Globus pallidus (tissue), 1 donor: Measurements from ENCODE around the gene HARBI1.

Experiments
- DNase-seq: peaks from one replicate; pipeline ENCODE4 v3.0.0-alpha.2; 2015; ENCODE audit warnings: low spot score

Gene HARBI1

DNA sequence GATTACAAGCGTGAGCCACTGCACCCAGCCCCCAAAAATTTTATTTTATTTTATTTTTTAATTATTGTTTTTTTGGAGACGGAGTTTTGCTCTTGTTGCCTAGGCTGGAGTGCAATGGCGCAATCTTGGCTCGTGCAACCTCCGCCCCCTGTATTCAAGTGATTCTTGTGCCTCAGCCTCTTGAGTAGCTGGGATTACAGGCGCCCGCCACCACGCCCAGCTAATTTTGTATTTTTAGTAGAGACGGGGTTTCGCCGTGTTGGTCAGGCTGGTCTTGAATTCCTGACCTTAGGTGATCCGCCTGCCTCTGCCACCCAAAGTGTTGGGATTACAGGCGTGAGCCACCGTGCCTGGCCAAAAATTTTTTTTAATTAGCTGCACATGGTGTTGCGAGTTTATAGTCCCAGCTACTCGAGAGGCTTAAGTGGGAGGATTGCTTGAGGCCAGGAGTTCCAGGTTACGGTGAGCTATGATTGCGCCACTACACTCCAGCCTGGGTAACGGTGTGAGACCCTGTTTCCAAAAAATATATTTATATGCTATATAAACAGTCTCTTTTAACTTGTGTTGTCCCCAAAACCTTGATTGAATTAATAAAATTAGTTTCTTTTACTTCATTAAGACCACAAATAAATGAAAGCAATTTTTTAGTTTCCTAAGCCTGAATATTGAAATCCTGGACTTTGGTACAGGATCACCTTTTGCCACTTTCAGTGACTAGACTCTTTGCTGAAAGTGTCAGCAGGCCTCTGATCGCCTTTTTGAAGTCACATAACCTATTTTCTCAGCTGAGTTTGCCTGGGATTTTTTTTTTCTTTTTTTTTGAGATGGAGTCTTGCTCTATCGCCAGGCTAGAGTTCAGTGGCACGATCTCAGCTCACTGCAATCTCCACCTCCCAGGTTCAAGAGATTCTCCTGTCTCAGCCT lies 16.5 kb upstream of the HARBI1 start:
- DNase-seq = no peak

DNA sequence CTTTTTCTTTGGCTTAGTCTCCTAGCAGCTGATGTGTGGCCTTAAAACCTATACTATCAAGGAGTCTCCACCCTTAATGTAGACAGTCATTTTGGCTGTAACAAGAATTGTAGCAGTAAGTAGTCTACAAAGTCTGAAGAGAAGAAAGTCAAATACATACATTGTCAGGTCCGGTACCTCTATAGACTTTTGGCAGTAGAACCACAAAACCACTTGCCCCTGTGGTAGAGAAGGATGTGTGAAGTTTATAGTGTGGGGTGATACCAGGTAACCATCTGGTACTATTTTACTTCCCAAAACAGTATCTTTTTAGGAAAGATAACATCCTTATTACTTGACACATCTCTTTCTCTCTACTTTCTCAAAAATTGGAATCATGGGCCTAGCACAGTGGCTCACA lies 15.5 kb upstream of the HARBI1 start:
- DNase-seq = no peak

DNA sequence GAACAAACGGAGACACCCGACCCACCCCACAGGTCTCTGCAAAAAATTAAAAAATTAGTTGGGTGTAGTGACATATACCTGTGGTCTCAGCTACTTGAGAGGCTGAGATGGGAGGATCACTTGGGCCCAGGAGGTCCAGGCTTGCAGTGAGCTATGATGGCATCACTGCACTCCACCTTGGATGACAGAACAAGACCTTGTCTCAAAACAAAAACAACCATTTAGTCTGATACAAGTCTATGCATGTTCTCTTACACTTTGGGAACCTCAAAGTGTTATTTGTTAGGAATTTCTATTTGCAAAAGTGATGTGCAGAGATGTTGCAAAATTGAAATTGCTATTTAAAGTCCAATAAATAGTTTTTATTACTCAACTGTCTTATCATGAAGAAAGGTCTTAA lies 14.6 kb upstream of the HARBI1 start:
- no peak for DNase-seq

DNA sequence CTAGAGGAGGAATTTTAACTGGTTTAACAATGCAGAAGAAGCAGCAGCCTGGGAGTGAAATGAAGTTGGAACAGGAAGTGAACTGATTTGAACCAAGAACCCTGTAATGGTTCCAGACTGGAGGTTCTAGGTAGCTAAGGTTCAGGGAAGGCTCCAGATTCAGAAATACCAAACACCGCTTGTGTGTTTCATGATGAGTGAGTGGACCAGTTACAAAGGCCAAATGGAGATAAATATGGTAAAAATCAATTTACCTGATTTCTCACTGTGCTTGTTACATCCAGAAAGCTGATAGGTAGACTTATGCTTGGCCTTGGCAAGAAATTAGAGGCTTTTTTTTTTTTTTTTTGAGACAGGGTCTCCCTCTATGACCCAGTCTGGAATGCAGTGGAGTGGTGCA lies 13.2 kb upstream of the HARBI1 start:
- no peak for DNase-seq

DNA sequence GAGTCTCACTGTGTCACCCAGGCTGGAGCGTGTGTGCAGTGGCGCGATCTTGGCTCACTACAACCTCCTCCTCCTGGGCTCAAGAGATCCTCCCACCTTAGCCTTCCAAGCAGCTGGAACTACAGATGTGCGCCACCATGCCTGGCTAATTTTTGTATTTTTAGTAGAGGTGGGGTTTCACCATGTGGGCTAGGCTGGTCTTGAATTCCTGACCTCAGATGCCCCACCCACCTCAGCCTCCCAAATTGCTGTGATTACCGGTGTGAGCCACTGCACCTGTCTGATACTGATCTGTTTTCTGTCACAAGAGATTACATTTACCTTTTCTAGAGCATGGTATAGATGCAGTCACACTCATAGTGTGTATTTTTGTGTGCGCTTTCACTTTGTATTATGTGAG lies 11.9 kb upstream of the HARBI1 start:
- DNase-seq = no peak

DNA sequence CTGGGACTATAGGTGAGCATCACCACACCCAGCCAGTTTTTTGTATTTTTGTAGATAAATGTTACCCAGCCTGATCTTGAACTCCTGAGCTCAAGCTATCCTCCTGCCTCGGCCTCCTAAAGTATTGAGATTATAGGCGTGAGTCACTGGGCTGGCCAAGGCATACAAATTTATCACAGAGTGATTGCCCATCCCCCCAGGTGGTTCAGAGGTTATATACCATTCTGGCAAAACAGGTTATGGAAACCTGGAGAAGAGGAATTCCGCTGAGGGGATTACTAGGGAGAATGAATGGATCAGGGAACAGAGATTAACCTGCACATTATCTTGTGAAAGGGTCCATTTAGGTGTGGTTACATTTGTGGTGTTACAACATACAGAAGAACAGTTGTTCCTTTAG lies 8.4 kb upstream of the HARBI1 start:
- no peak for DNase-seq

DNA sequence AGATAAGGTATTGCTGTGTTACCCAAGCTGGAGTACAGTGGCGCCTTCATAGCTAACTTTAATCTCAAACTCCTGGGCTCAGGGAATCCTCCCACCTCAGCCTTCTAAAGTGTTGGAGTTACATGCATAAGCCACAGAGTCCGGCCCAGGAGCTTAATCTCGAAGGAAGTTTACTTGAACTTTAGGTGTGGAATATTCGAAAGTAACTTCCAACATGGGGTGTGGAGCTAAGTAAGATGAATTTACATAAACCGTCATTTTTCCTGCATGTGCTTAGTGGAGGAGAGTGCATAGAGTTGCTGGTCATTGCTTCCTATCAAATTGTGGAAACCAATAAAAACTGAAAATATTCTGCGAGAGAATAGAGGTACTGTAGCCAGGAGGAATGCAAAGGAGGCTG lies 1.8 kb upstream of the HARBI1 start:
- DNase-seq = no peak

DNA sequence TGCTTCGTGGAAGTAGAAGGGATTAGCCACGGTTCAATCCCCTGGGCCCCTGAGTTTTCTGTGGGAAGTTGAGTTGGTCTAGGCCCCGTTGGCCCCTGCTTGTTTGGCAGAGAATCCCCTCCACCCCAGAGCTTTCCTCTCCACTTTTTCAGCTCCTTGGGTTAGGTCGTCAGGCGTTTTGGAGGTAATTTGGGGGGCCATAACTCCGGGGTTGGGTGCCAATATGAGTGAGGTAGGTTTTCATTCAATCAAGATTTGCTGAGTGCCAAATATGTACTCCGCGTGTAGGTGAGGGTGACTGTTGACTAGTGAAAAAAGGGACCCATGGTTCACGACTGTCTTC lies 916 bp upstream of the HARBI1 start:
- no peak for DNase-seq

DNA sequence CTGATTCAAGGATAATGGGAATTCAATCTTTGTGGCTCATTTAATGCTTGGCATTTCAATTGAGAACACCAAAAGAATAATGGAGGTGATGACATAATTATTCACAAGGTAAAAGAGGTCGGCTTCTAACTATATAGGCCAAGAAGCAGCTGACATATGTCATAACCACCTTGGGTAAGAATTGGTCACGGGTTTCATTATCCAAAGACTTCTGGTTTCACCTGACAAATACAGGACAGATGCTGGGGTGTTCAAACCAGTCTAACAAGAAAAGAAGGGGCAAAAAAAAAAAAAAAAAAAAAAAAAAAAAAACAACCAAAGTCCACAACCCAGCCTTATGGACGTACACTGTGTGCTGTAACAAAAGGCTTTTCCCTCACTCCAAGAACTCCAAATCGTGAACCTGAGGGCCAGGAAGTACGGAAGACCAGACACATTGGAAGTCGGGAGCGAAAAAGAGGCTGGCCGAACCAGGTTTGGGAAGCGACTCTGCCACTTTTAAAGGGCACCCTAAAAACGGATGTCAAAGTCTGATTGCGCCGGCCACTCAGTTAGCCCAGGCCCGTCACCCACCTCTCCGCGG lies 385 bp downstream of the HARBI1 start:
- DNase-seq = no peak

DNA sequence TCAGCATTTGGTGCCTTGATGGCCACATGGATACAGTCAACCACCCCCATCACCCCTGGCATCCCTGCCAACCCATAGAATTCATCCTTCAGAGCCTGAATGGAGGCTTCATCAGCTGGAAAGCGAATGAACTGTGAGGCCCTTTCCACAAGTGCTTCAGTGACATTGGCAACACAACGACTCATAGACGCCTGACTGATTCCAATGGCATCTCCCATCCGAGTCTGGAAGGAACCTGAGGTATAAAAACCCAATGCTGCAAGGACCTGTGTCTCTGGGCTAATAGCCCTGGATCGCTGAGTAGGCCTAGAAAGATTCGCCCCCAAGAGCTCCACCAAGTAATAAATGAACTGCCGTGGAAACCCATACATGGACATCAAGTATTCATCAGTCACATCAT lies 1.3 kb downstream of the HARBI1 start:
- DNase-seq = no peak

DNA sequence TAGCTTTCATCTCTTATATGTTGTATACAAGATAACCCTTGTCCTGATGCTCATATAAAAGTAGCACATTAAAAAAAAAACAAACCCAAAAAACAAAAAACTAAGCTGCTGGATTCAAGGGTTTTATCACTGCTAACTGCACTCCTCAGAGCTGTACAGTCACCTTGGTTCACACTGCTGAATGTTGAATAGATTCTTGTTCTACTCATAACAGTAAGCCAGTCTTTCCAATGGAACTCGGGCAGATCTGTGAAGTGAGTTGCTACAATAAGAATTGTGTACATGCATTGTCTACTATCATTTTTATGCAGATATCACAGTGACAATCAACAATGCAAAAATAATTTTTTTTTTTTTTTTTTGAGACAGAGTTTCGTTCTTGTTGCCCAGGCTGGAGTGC lies 4.7 kb downstream of the HARBI1 start:
- DNase-seq = peak; percentile 84

DNA sequence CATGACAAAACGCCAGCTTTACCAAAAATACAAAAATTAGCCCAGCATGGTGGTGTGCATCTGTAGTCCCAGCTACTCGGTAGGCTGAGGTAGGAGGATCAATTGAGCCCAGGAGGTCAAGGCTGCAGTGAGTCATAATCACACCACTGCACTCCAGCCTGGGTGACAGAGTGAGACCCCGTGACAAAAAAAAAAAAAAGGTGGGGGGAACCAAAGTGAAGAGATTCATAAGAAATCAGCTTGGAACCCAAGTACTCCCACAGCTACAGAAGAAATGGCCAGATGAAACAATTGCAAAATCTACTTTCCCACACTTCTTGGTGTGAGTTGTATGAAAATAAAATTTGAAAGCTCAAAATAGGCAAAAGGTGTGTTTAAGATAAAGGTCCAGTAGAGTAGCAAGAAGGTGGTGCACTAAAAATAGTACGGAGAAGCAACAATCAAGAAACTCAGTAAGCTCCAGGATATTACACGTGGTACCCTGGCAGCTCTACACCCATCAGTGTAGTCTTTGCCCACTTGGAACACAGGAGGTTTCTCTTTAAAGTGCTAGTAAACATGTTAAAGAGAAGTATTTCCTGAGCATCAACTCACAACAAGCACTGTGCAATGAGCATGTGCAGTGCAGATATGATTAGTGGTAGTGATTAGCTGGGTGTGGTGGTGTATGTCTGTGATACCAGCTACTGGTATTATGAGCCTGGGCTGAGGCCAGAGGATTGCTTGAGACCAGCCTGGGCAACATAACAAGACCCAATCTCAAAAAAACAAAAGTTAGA lies 5.3 kb downstream of the HARBI1 start:
- DNase-seq = no peak

DNA sequence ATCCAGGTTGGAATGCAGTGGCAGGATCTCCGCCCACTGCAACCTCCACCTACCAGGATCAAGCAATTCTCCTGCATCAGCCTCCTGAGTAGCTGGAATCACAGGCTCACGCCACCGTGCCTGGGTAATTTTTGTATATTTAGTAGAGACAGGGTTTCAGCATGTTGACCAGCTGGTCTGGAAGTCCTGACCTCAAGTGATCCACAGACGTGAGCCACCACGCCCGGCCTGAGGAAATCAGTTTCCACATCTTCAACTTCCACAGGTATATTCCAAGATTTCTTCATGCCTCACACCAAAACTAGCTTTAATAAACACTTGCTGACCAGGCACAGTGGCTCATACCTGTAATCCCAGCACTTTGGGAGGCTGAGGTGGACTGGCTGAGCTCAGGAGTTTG lies 7.6 kb downstream of the HARBI1 start:
- DNase-seq = no peak

DNA sequence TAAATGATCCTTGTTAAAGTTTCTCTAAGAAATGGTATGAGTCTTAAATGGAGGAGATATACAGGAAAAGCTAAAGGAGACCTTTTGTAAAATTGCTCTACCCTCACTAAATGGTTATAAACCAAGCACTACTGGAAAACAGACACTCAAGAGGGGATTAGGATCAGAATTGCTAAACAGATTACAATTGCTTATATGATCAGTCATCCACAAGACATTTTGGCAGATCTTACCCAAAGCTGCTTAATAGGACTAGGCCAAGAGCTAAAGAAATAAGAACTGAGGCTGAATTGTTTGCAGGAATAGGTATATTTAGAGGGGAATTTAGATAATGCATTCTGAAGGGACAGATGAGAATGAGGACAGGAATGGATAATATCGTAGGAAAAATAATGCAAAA lies 9.5 kb downstream of the HARBI1 start:
- DNase-seq = no peak

DNA sequence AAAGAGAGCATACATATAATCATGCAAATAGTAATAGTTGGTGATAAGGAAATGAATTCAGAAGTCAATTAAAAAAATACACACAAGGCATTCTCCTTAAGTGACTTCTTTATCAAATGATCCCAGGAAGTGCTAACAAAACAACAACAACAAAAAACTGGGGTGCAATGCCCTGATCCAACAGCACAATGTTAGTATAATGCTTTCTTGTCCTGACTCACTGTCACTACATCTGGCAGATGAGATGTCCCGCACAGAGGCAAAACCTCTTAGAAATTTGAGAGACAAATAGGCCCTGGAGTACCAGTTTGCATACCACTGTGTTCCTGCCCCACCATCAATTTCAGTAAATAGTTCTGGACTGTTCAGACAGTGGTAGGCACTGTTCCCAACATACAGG lies 12.2 kb downstream of the HARBI1 start:
- DNase-seq = no peak

DNA sequence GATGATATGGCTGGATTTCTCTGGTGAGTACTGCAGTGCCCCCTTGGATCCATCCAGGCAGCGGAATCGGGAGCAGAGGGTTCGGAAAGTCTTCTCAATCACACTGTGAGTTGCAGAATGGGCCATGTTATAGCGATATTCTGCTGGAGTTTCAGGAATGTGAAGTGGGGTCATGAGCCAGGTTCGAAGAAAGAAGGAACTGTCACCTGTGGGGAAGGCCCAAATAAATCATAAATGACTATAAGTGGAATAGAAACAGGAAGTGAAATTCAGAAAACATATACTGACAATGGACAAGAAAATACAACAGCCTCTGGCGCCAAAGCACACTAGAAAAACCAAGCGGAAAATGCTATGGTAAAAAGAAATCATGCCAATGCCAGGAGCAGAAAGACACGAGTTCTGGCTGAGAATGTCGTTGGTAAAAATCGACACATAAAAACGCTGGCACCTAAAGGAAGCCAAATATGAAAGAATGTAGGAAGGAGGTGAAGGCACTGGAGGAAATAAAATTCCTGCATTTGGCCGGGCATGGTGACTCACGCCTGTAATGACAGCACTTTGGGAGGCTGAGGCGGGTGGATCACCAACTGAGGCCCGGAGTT lies 13.2 kb downstream of the HARBI1 start:
- DNase-seq = no peak

DNA sequence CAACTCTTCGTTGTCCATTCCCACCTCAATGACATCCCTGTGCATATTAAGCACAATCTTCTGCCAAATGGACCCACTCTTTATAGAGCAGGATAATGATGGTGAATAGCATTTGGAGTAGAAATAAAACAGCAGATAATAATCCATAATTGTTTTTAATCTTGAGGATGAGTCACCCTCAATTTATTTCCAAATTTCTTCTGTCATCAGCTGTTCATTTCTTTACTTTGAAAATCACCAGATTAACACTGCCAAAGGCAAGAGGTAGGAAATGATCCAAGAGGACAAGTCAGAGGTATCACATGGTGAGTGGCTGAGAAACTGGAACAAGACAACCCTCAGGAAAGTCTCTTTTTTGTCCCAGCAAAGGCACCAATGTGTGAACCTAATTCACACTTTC lies 15.9 kb downstream of the HARBI1 start:
- DNase-seq = no peak

DNA sequence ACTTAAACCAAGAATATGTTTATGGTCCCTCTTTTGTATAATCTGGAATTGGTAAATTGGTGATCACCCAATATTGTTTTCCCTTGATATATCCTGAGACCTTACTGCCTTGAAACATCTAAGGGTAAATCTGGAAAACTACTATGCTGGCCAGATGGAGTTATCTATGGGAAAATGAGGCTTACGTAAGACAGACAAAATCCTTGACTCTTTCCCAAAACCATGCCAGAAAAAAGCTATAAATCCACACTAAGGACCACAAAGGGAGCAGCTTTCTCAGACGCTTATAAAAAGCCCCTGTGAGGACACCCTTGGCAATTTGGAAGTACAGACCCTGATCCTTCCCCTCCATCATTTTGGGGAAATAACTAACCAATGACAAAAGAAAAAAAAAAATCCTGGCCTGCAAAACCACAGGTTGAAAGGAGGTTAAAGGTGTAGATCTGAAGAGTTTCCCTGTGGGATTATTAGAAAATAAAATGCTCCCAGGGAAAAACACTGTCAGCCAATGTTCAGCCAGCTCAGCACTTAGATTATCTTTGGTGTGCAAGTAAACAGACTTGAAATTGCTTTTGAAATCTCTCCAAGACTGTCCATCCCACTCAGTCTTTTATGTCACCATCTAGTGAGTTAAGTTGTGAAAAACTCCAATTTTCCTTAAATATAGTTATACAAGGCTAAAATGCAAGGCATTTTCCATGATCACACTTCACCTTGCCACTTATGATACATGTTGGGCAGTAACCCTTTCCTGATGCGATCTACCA lies 16.6 kb downstream of the HARBI1 start:
- no peak for DNase-seq

DNA sequence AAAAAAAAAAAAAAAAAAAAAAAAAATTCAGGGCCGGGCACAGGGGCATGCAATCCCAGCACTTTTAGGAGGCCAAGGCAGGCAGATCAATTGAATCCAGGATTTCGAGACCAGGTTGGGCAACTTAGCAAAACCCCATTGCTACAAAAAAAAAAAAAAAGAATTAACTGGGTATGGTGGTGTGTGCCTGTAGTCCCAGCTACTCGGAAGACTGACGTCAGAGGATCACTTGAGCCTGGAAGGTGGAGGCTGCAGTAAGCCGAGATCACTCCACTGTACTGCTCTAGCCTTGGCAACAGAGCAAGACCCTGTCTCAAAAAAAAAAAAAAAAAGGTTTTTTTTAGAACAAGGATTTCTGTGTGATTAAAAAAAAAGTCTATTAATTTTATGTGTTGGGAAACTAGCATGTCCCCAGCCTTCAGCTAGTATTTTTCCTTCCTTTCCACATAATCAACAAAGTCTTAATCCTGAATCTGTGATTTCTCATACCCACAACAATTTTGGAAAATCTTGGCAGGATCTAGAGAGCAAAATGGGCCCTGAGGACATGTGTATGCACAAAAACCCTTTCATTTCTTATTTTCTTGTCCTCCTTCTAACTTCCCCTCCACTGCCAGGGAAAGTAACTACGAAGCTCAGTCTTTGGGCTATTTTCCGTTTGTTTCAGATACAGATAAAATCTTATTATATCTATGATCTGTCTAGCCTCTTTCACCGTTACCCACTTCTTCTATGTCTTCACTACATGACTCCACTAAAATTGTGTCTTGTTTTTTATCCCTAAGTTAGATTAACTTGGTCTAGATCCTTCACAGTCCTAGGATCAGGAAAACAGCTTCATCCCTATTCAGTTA lies 17.5 kb downstream of the HARBI1 start:
- no peak for DNase-seq

DNA sequence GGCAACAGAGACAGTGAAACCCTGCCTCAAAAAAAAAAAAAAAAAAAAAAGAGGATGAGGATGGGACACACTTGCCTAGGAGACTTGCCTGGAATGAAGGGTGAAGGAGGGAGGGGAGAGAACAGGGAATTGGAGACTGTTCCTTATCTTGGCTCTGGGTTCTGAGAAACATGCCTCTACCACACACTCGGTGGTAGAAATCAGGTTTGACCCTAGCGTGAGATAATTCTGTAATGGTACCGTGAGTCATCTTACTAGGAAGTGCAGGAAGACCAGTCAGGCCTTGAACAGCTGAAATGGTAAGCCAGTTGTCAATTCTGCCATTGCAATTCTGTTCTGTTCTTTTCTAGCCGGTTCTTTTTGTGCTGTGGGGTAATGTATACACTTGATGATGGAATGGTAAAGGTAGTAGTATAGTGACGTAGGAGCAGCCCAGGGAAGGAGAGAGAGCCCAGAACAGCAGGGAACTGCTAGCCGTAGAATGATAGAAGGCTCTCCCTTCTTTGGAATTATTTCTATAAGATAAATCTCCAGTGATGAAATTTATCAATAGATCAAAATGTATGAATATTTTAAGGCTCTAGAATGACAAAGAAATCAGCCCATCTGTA lies 19.3 kb downstream of the HARBI1 start:
- no peak for DNase-seq

DNA sequence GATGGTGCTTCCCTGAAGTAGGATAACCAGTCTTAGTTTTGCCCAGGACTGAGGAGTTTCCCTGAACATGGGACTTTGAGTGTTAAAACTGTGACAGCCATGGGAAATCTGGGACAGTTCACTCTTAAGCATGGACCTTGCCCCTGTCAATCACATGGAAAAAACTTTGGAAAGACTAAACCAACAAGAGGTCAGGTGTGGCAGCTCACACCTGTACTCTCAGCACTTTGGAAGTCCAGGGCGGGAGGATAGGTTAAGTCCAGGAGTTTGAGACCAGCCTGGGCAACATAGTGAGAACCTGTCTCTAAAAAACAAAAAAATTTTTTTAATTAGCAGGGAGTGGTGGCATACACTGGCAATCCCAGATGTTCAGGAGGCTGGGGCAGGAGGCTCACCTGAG lies 19.9 kb downstream of the HARBI1 start:
- no peak for DNase-seq
